ENCODE data around the gene LMBRD1. TPM values are rescaled to one million over a fixed set of nuclear protein-coding genes. Genes with fewer than 3 reads are reported as not detected.

The LMBRD1 gene
- total and polyA plus RNA-seq, 2 of the 8 experiments (the other 6 are each of a cell fraction or from before 2014, with no cell fraction given) = 9.1 to 16.8 TPM

GRCh38 chr6:69785697-69786096 lies 11.1 kb downstream of the LMBRD1 start:
- no peak for DNase-seq (ENCODE audit: low read depth in 1 of 2, low spot score in 2 of 2)
- Histone ChIP-seq H3K79me2 (ENCODE audit: control insufficient read depth in 1 of 2, insufficient read depth in 2 of 2, low read length in 2 of 2) (peaks cover 0 to 17% of the 10 kb centered on the region in 2 experiments; a peak in 2 of 4 replicates), H4K20me1 (replicated peaks in 1 of 2; ENCODE audit: control insufficient read depth in 1 of 2, insufficient read depth in 2 of 2, low read length in 2 of 2) (peaks cover 0 to 1% of the 10 kb centered on the region in 2 experiments), H2BK120ac (replicated peaks; ENCODE audit: low read depth, low read length) (no peak overlapping the region), H3K23ac (ENCODE audit: insufficient read length) (no peak overlapping the region), H2BK5ac (ENCODE audit: low read depth, low read length) (no peak overlapping the region), H2BK20ac (ENCODE audit: low read length) (no peak overlapping the region), H2AFZ (ENCODE audit: low read length) (no peak overlapping the region), H3K27ac (ENCODE audit: low read depth, low read length) (no peak overlapping the region), H4K5ac (ENCODE audit: insufficient read length, low read depth, low read length) (no peak overlapping the region), H3K18ac (ENCODE audit: extremely low read depth, low read length) (no peak overlapping the region), H4K91ac (replicated peaks; ENCODE audit: insufficient read length, low read length) (no peak overlapping the region), H3K27me3 (replicated peaks in 1 of 4; ENCODE audit: control insufficient read depth in 3 of 4, extremely low read depth in 1 of 4, insufficient read depth in 3 of 4, low read length in 3 of 4) (no peaks in the 10 kb centered on the region), H3K9ac (replicated peaks in 1 of 4; ENCODE audit: extremely low read depth in 1 of 4, low read depth in 3 of 4, low read length in 3 of 4) (no peak overlapping the region), H3K79me1 (ENCODE audit: low read depth, low read length) (0 out of 2 replicates have a peak, but pooled peaks cover 4% of the 10 kb centered on the region), H3K4ac (replicated peaks; ENCODE audit: insufficient read length, low read depth, low read length) (no peak overlapping the region), H3K4me2 (ENCODE audit: insufficient read depth in 1 of 2, low read depth in 2 of 2, low read length in 2 of 2) (no peak overlapping the region), H3K9me3 (ENCODE audit: insufficient read depth in 2 of 2, low read depth in 1 of 2, low read length in 1 of 2) (no peaks in the 10 kb centered on the region), H3K4me1 (replicated peaks in 1 of 4; ENCODE audit: control insufficient read depth in 3 of 4, insufficient read depth in 4 of 4, low read length in 3 of 4) (no peaks in the 10 kb centered on the region), H2BK12ac (ENCODE audit: low read depth, low read length) (no peak overlapping the region), H3K56ac (replicated peaks; ENCODE audit: insufficient read length, low read depth, low read length) (no peak overlapping the region), H3K36me3 (ENCODE audit: control insufficient read depth in 2 of 4, insufficient read depth in 4 of 4, low read length in 3 of 4) (peaks cover 0 to 13% (median 1%) of the 10 kb centered on the region in 4 experiments; a peak in 1 of 8 replicates), H4K8ac (ENCODE audit: extremely low read depth, insufficient read depth, low read length) (no peak overlapping the region), H3K23me2 (ENCODE audit: low read depth, low read length) (no peaks in the 10 kb centered on the region; the same call in 1 of the 2 replicates), H3K14ac (ENCODE audit: insufficient read length) (no peak overlapping the region), H2AK5ac (ENCODE audit: low read depth, low read length) (no peak overlapping the region), H3K4me3 (ENCODE audit: extremely low read depth in 1 of 4, insufficient read depth in 2 of 4, low read depth in 3 of 4, low read length in 4 of 4) (no peak overlapping the region), H2BK15ac (ENCODE audit: low read length) (no peak overlapping the region)
- ChIA-PET POLR2A (ENCODE audit: partially characterized antibody) (no interaction called here), CTCF (ENCODE audit: partially characterized antibody) (interaction anchor here (1.0 to 1.2 kb wide), 2 partner anchors 9 to 15 kb away, joined by 3 read pairs; no protein-coding TSS in a partner anchor)
- FAIRE-seq = no peak
- no peak for TF ChIP-seq ZNF274 (IDR thresholded peaks at IDR 0.05; ENCODE audit: borderline replicate concordance, extremely low read depth, low read length)
- TF ChIP-seq CEBPB (IDR thresholded peaks at IDR 0.05; ENCODE audit: low read depth, low read length) = no peak
- TF ChIP-seq SUZ12 (IDR thresholded peaks at IDR 0.05; ENCODE audit: low read length) = no peak
- TF ChIP-seq TAF7 (optimal IDR thresholded peaks at IDR 0.05; ENCODE audit: borderline replicate concordance, low read depth, low read length) = no peak
- no peak for TF ChIP-seq SIX5 (IDR thresholded peaks at IDR 0.05; ENCODE audit: low read depth, low read length)
- no peak for TF ChIP-seq HDAC2 (IDR thresholded peaks at IDR 0.05; ENCODE audit: borderline replicate concordance in 1 of 2, low read depth in 2 of 2, low read length in 2 of 2)
- no peak for TF ChIP-seq RNF2 (IDR thresholded peaks at IDR 0.05; ENCODE audit: borderline replicate concordance, low read depth, low read length, missing control alignments, poor library complexity, severe bottlenecking)
- TF ChIP-seq GTF2F1 (IDR thresholded peaks at IDR 0.05; ENCODE audit: borderline replicate concordance, low read depth, low read length) = no peak
- TF ChIP-seq ATF2 (IDR thresholded peaks at IDR 0.05; ENCODE audit: low read length) = no peak
- no peak for TF ChIP-seq CREB1 (IDR thresholded peaks at IDR 0.05)
- no peak for TF ChIP-seq SIRT6 (IDR thresholded peaks at IDR 0.05; ENCODE audit: low read length)
- TF ChIP-seq, protein P1, sequence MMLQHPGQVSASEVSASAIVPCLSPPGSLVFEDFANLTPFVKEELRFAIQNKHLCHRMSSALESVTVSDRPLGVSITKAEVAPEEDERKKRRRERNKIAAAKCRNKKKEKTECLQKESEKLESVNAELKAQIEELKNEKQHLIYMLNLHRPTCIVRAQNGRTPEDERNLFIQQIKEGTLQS (IDR thresholded peaks at IDR 0.05; ENCODE audit: insufficient read depth, low read depth, low read length) = no peak
